ENCODE results near the gene ZNF326. TPM values are rescaled to one million over a fixed set of nuclear protein-coding genes. Genes with fewer than 3 reads are reported as not detected.
"Not testable (repeated sequence)": the region's sequence is repeated elsewhere in the genome, so short reads cannot be mapped to it uniquely, and the experiment has no call there.

Gene ZNF326
- total and polyA plus RNA-seq, 2 of the 4 experiments (the other 2 are of a cell fraction) = 4.5 to 17.0 TPM

DNA sequence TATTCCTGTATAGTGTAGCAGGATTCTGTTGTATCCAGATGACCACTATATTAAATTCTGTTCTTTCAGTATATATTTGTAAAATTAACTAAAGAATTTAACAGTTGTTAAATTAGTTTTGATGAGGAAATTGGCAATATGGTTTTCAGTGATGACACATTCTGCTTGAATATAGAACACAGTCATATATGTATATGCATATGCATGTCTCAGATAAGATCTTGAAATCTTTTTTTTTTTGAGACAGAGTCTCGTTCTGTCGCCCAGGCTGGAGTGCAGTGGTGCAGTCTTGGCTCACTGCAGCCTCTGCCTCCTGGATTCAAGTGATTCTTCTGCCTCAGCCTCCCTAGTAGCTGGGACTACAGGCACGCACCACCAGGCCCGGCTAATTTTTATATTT lies 2.2 kb downstream of the ZNF326 start:
- DNase-seq; H4K5ac ChIP-seq (ENCODE audit: low read depth, low read length); H3K9ac ChIP-seq (ENCODE audit: low read depth, low read length); H3K4ac ChIP-seq (ENCODE audit: low read depth, low read length); H3K23ac ChIP-seq (ENCODE audit: low read depth, low read length); dilution Hi-C loops (cut with HindIII; ENCODE audit: low sequenced_read_pairs, unreplicated experiment); H3K4me1 ChIP-seq (ENCODE audit: control insufficient read depth, insufficient read depth, low read length); H3K36me3 ChIP-seq (ENCODE audit: control insufficient read depth, insufficient read depth, low read length); H3K9me3 ChIP-seq (ENCODE audit: control insufficient read depth, insufficient read depth, low read length); H2AK9ac ChIP-seq (replicated peaks; ENCODE audit: low read depth, low read length, poor library complexity); BruUV-seq (replicated peaks); H3K9me1 ChIP-seq (ENCODE audit: insufficient read depth, low read length); POLR2A ChIA-PET (ENCODE audit: unreplicated experiment); H2BK120ac ChIP-seq (ENCODE audit: low read depth, low read length); ATAC-seq (ENCODE audit: low read depth); H3K18ac ChIP-seq (ENCODE audit: low read depth, low read length); H2BK15ac ChIP-seq (ENCODE audit: low read depth, low read length); H3K4me2 ChIP-seq (ENCODE audit: low read depth, low read length); H3K4me3 ChIP-seq (ENCODE audit: insufficient read depth, low read depth, low read length); H3K27ac ChIP-seq (ENCODE audit: insufficient read depth, low read length); H2BK20ac ChIP-seq (ENCODE audit: low read depth, low read length); H4K91ac ChIP-seq (ENCODE audit: insufficient read depth, low read depth, low read length); H2BK5ac ChIP-seq (ENCODE audit: low read depth, low read length, poor library complexity, severe bottlenecking); H4K8ac ChIP-seq (ENCODE audit: low read depth in 2 of 2, low read length in 2 of 2); H3K56ac ChIP-seq (ENCODE audit: extremely low read depth, insufficient read depth, low read length); H3K27me3 ChIP-seq (ENCODE audit: control insufficient read depth, insufficient read depth, low read length); H3K14ac ChIP-seq (replicated peaks; ENCODE audit: low read depth, low read length); H2AFZ ChIP-seq (replicated peaks; ENCODE audit: low read length, poor library complexity); H2AK5ac ChIP-seq (ENCODE audit: low read depth, low read length): not testable (repeated sequence)
- Histone ChIP-seq H4K20me1 (ENCODE audit: insufficient read depth, low read length) (peaks cover 18% of the 10 kb centered on the region; the same call in 1 of the 2 replicates), H3K79me1 (ENCODE audit: low read depth in 1 of 2, low read length in 2 of 2) (peaks cover 16 to 33% of the 10 kb centered on the region in 2 experiments)
- 93% methylated on average over 2 of the region's 4 CpGs; no CpG with 5 or more reads in 1 of the 2 experiments for WGBS, 2 experiments (ENCODE audit: extremely low coverage in 2 of 2, insufficient read length in 1 of 2)
- in situ Hi-C loops (cut with MboI; ENCODE audit: low sequenced_read_pairs) (loop anchor here (10.0 to 25.0 kb wide), 2 partner anchors 362 to 510 kb away; partner anchors contain the start of gene LRRC8C), intact Hi-C loops (cut with micrococcal nuclease) (loop anchor here (5.0 kb wide), 1 partner anchor 360 kb away; no protein-coding TSS in a partner anchor)
- CTCF ChIA-PET = interaction anchor here (0.7 kb wide), 1 partner anchor 184 kb away, joined by 3 read pairs; no protein-coding TSS in a partner anchor
